WERI-Rb-1 (cell line): ENCODE data around the gene VEGFB.

Source experiments
- DNase-seq: peaks from one replicate; pipeline ENCODE4 v3.0.0-alpha.2; 2020
- H3K27ac ChIP-seq: fragments of 250-450 bp; sonication (Bioruptor Pico); 2 replicates; pipeline ENCODE4 v1.5.1; 2020; ENCODE audit warnings: mild to moderate bottlenecking, moderate library complexity
- H3K27me3 ChIP-seq: fragments of 250-450 bp; sonication (Bioruptor Pico); 2 replicates; pipeline ENCODE4 v1.5.1; 2021; ENCODE audit warnings: mild to moderate bottlenecking, low read depth, moderate library complexity; ENCODE audit not compliant: insufficient read depth, severe bottlenecking
- H3K36me3 ChIP-seq: fragments of 250-450 bp; sonication (Bioruptor Pico); 2 replicates; pipeline ENCODE4 v1.5.1; 2020; ENCODE audit warnings: mild to moderate bottlenecking, moderate library complexity
- H3K4me3 ChIP-seq: 2 replicates; pipeline ENCODE4 v1.5.1; 2011; ENCODE audit warnings: low read depth, mild to moderate bottlenecking, control low read depth, low read length
- H3K9me3 ChIP-seq: fragments of 250-450 bp; sonication (Bioruptor Pico); 2 replicates; pipeline ENCODE4 v1.5.1; 2021; ENCODE audit warnings: mild to moderate bottlenecking, moderate library complexity; ENCODE audit not compliant: severe bottlenecking
- TF ChIP-seq, protein P1 (sequence below): IDR thresholded peaks from 2 replicates; pipeline ENCODE4 v1.5.1; 2011; ENCODE audit warnings: low read depth, mild to moderate bottlenecking, control low read depth, inconsistent platforms, low read length

VEGFB gene

GRCh38 chr11:64229090-64229743 is 5.2 kb upstream of the VEGFB start:
- Histone ChIP-seq H3K4me3 (no peak overlapping the region), H3K36me3 (no peaks in the 10 kb centered on the region), H3K27me3 (no peaks in the 10 kb centered on the region), H3K9me3 (no peaks in the 10 kb centered on the region), H3K27ac (no peak overlapping the region; the same call in none of the 2 replicates)
- DNase-seq: no peak
- TF ChIP-seq, protein P1, sequence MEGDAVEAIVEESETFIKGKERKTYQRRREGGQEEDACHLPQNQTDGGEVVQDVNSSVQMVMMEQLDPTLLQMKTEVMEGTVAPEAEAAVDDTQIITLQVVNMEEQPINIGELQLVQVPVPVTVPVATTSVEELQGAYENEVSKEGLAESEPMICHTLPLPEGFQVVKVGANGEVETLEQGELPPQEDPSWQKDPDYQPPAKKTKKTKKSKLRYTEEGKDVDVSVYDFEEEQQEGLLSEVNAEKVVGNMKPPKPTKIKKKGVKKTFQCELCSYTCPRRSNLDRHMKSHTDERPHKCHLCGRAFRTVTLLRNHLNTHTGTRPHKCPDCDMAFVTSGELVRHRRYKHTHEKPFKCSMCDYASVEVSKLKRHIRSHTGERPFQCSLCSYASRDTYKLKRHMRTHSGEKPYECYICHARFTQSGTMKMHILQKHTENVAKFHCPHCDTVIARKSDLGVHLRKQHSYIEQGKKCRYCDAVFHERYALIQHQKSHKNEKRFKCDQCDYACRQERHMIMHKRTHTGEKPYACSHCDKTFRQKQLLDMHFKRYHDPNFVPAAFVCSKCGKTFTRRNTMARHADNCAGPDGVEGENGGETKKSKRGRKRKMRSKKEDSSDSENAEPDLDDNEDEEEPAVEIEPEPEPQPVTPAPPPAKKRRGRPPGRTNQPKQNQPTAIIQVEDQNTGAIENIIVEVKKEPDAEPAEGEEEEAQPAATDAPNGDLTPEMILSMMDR: no peak

DNA sequence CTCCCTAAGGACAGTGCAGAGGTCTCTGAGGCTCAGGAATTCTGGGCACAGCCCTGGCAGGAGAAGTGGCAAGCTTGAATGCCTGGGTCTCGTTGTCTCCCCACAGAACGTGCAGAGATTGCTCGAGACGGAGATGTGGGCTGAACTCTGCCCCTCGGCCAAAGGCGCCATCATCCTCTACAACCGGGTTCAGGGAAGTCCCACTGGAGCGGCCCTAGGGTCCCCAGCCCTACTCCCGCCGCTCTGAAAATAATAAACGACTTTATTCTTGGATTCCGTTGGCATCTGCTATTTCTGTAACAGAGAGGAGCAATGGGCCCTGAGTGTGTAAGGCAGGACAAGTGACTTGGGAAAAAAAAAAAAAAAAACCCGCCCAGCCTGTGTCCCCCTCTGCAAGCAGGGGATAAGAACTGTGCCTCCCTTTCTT is 4.6 kb upstream of the VEGFB start:
- no peaks in the 10 kb centered on the region for H3K9me3 ChIP-seq
- peak overlapping the region; percentile 72 for H3K4me3 ChIP-seq
- no peak for DNase-seq
- no peaks in the 10 kb centered on the region for H3K36me3 ChIP-seq
- peak overlapping the region; percentile 75 for H3K27ac ChIP-seq
- H3K27me3 ChIP-seq: no peaks in the 10 kb centered on the region
- TF ChIP-seq, protein P1: no peak

GRCh38 chr11:64230171-64230984 is 4.0 kb upstream of the VEGFB start, which contains the start of gene DNAJC4:
Gene DNAJC4, plus strand, starts transcription at chr11:64230548. Its CDS starts 307 bp downstream, at chr11:64230855.
- Histone ChIP-seq H3K36me3 (no peaks in the 10 kb centered on the region), H3K27me3 (no peaks in the 10 kb centered on the region), H3K27ac (peak within 1 kb of the TSS; percentile 75), H3K4me3 (peak within 1 kb of the TSS; percentile 72), H3K9me3 (no peaks in the 10 kb centered on the region)
- TF ChIP-seq, protein P1: no peak
- peak; percentile 96 for DNase-seq

GRCh38 chr11:64230985-64231365 is 3.4 kb upstream of the VEGFB start:
- Histone ChIP-seq H3K27me3 (no peaks in the 10 kb centered on the region), H3K27ac (peak overlapping the region; percentile 71), H3K36me3 (peaks cover 2% of the 10 kb centered on the region), H3K4me3 (peak overlapping the region; percentile 72), H3K9me3 (no peaks in the 10 kb centered on the region)
- TF ChIP-seq, protein P1: no peak
- DNase-seq: no peak

DNA sequence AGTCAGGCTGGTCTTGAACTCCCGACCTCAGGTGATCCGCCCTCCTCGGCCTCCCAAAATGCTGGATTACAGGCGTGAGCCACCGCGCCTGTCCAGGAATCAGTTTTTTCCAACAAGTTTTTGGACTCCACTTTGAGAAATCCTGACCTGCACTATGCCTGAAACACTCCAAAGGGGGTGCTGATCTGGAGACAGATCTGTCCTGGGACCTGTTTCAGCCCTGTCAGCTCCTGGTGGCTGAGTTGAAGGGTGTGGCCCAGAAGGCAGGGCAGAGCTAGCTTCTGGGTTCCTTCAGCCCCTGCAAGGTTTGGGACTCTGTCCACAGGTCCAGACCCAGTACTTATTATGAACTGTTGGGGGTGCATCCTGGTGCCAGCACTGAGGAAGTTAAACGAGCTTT is 2.8 kb upstream of the VEGFB start:
- DNase-seq: no peak
- Histone ChIP-seq H3K4me3 (no peak overlapping the region), H3K36me3 (peaks cover 5% of the 10 kb centered on the region), H3K27me3 (no peaks in the 10 kb centered on the region), H3K9me3 (no peaks in the 10 kb centered on the region), H3K27ac (no peak overlapping the region)
- TF ChIP-seq, protein P1: no peak
